PC-9 (cell line): ENCODE data around the gene DSCAML1. TPM values are rescaled to one million over a fixed set of nuclear protein-coding genes. Genes with fewer than 3 reads are reported as not detected.

Experiments used
- BruUV-seq: library from RNA; stranded (reverse); fragments of 400-500 nt; replicated peaks from 2 replicates; lab custom pipeline; 2021; lab: Mats Ljungman, UMichigan
- CTCF ChIA-PET: fragments of 300-600 bp; sonication (Branson Sonifier 250); formaldehyde crosslinking; loops from one replicate; lab custom pipeline; 2022; ENCODE audit warnings: antibody characterized with exemption; lab: Charles Lee
- POLR2A ChIA-PET: fragments of 300-600 bp; sonication (Branson Sonifier 250); formaldehyde crosslinking; loops from one replicate; lab custom pipeline; 2022; ENCODE audit warnings: antibody characterized with exemption; ENCODE audit not compliant: unreplicated experiment; lab: Charles Lee
- DNase-seq, 2 experiments: peaks; one replicate each; pipeline versions ENCODE4 v3.0.0 to v3.0.0-alpha.2; 2015 to 2022; ENCODE audit warnings: mixed read lengths in 1 of 2
- H2AFZ ChIP-seq: fragments of 200-600 bp; sonication (generic); 2 replicates; pipeline ENCODE4 v1.8.1; 2017; ENCODE audit warnings: antibody characterized with exemption
- H3F3A ChIP-seq: fragments of 200-600 bp; sonication (generic); 2 replicates; pipeline ENCODE4 v1.8.1; 2017; ENCODE audit warnings: antibody characterized with exemption, mild to moderate bottlenecking, low read depth; ENCODE audit not compliant: insufficient read depth
- H3K27ac ChIP-seq: fragments of 200-600 bp; sonication (generic); 2 replicates; pipeline ENCODE4 v1.6.1; 2016; ENCODE audit warnings: mixed run types
- H3K27me3 ChIP-seq: fragments of 200-600 bp; sonication (generic); 2 replicates; pipeline ENCODE4 v1.6.1; 2016; ENCODE audit warnings: low read depth, mixed run types; ENCODE audit not compliant: insufficient read depth
- H3K36me3 ChIP-seq: fragments of 200-600 bp; sonication (generic); 2 replicates; pipeline ENCODE4 v1.6.1; 2016; ENCODE audit warnings: low read depth, mixed run types
- H3K4me1 ChIP-seq: fragments of 200-600 bp; sonication (generic); replicated peaks from 2 replicates; pipeline ENCODE4 v1.6.1; 2016; ENCODE audit warnings: mixed run types; ENCODE audit not compliant: insufficient read depth
- H3K4me2 ChIP-seq: fragments of 200-600 bp; sonication (generic); 2 replicates; pipeline ENCODE4 v1.6.1; 2017; ENCODE audit warnings: mixed run types
- H3K4me3 ChIP-seq: fragments of 200-600 bp; sonication (generic); 2 replicates; pipeline ENCODE4 v1.6.1; 2016; ENCODE audit warnings: mixed run types
- H3K79me2 ChIP-seq: fragments of 200-600 bp; sonication (generic); 2 replicates; pipeline ENCODE4 v1.6.1; 2017; ENCODE audit warnings: low read depth, mixed run types
- H3K9me2 ChIP-seq: fragments of 200-600 bp; sonication (generic); 2 replicates; pipeline ENCODE4 v1.8.1; 2017; ENCODE audit warnings: mild to moderate bottlenecking; ENCODE audit not compliant: insufficient read depth
- H3K9me3 ChIP-seq: fragments of 200-600 bp; sonication (generic); 2 replicates; pipeline ENCODE4 v1.8.1; 2016; ENCODE audit warnings: low read depth; ENCODE audit not compliant: insufficient read depth
- H4K20me1 ChIP-seq: fragments of 200-600 bp; sonication (generic); 2 replicates; pipeline ENCODE4 v1.8.1; 2017; ENCODE audit not compliant: insufficient read depth
- CTCF ChIP-seq: fragments of 200-600 bp; sonication (generic); conservative IDR thresholded peaks from 2 replicates; pipeline ENCODE4 v1.6.1; 2017; ENCODE audit warnings: mixed run types, antibody characterized with exemption, mild to moderate bottlenecking, moderate library complexity
- EZH2 ChIP-seq: fragments of 200-600 bp; sonication (generic); IDR thresholded peaks from 2 replicates; pipeline ENCODE4 v1.8.0; 2017; ENCODE audit warnings: antibody characterized with exemption, low read depth
- intact Hi-C: fragments of 100-400 bp; cut with micrococcal nuclease; formaldehyde crosslinking; loops from one replicate; pipeline ENCODE4 v1.10.0; 2022; ENCODE audit not compliant: unreplicated experiment
- total RNA-seq: library from RNA; stranded (reverse); gene quantifications from 2 replicates; pipeline ENCODE4 v1.2.3, GENCODE V29; 2021

DSCAML1 gene
- total RNA-seq, 1 experiment from 2014 or later, result not detected

- no peaks in the 10 kb centered on the region for H3K9me3 ChIP-seq
- no peak overlapping the region for H3K4me2 ChIP-seq
- H3K27ac ChIP-seq, result no peak overlapping the region
- CTCF ChIA-PET, result no interaction called here
- no peak for TF ChIP-seq EZH2
- no peak for TF ChIP-seq CTCF
- H3K36me3 ChIP-seq, result no peaks in the 10 kb centered on the region
- no peak for DNase-seq
- intact Hi-C loops, result no loop called here
- no peaks in the 10 kb centered on the region for H3K9me2 ChIP-seq
- no peaks in the 10 kb centered on the region for H3K79me2 ChIP-seq
- no TSS peak for BruUV-seq
- H2AFZ ChIP-seq, result no peak overlapping the region
- POLR2A ChIA-PET, result no interaction called here
- 0 out of 2 replicates have a peak, but pooled peaks cover 6% of the 10 kb centered on the region for H4K20me1 ChIP-seq
- H3K4me1 ChIP-seq, result no peaks in the 10 kb centered on the region
- H3F3A ChIP-seq, result no peaks in the 10 kb centered on the region
- peaks cover 100% of the 10 kb centered on the region for H3K27me3 ChIP-seq
- no peak overlapping the region for H3K4me3 ChIP-seq
Observed at GRCh38 chr11:117606211-117606610, 190.8 kb downstream of the DSCAML1 start.

DNA sequence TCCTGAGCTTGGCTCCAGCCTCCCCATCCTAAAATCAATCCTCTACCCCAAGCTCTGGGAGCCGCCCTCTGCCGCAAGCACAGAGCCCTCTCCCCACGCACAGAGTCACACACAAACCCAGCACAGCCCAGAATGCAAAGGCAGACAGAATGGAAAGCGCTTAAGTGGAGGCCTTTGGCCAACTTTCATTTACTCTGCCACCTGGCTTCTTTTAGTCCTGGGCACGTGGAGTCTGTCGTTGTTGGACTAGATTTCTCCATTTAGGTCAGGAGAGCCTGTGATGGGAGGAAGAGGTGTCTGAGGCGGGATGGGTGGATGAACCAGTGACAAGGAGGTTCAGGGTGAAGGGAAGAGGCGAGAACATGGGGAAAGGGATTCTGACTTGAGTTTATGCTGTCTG is 191.7 kb downstream of the DSCAML1 start:
- Histone ChIP-seq H3K79me2 (no peaks in the 10 kb centered on the region), H3K27ac (no peak overlapping the region), H3K4me3 (no peak overlapping the region), H4K20me1 (0 out of 2 replicates have a peak, but pooled peaks cover 6% of the 10 kb centered on the region), H3K36me3 (no peaks in the 10 kb centered on the region), H3K4me2 (no peak overlapping the region), H3F3A (no peaks in the 10 kb centered on the region), H3K9me2 (no peaks in the 10 kb centered on the region), H3K9me3 (no peaks in the 10 kb centered on the region), H3K27me3 (peaks cover 100% of the 10 kb centered on the region), H3K4me1 (no peaks in the 10 kb centered on the region), H2AFZ (no peak overlapping the region)
- TF ChIP-seq CTCF (no peak), EZH2 (no peak)
- no peak for DNase-seq
- ChIA-PET POLR2A (no interaction called here), CTCF (no interaction called here)
- BruUV-seq, result no TSS peak
- intact Hi-C loops, result no loop called here

DNA sequence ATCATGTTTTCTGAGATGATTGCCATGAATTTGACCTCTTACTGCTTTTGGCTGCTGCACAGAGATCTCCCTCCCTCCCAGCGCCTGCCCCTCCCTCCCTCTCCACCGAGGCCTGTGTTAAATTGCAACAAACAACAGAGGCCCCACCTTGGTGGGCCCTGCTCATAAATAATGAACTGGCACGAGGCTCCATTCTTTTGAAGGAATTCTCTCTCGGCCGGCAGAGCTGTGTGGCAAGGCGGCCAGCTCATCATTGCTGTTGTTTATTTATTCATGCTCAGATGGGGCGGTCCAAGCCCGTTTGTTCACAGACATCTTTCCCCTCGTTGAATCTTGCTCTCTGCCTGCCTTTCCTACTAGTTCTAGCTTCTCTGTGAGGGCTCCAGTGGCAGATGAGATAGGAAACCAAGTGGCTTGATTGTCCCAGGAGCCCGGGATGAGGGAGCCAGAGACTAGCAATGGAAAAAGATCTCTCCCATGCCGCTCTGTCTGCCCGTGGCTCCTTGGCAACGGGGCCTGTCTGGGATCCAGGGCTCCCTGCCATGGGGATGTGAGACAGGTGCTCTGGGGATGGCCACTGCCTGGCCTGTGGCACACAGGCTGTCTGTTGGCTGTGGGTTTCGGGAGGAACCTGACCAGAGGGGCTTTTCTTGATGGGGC is 192.6 kb downstream of the DSCAML1 start:
- TF ChIP-seq EZH2 (no peak), CTCF (no peak)

More for the DNA sequence above, 192.6 kb downstream of the DSCAML1 start:
- intact Hi-C loops, result no loop called here
- Histone ChIP-seq H3K4me2 (no peak overlapping the region), H3K9me2 (no peaks in the 10 kb centered on the region), H3K4me3 (no peak overlapping the region), H3K27ac (no peak overlapping the region), H4K20me1 (0 out of 2 replicates have a peak, but pooled peaks cover 6% of the 10 kb centered on the region), H2AFZ (no peak overlapping the region), H3K4me1 (no peaks in the 10 kb centered on the region), H3F3A (no peaks in the 10 kb centered on the region), H3K36me3 (no peaks in the 10 kb centered on the region), H3K9me3 (no peaks in the 10 kb centered on the region), H3K27me3 (peaks cover 100% of the 10 kb centered on the region), H3K79me2 (no peaks in the 10 kb centered on the region)
- no peak for DNase-seq
- BruUV-seq, result no TSS peak
- POLR2A ChIA-PET, result no interaction called here
- CTCF ChIA-PET, result no interaction called here
